Suprapubic skin (tissue), 4 donors: ENCODE measurements around the gene CUEDC1. TPM values are rescaled to one million over a fixed set of nuclear protein-coding genes. Genes with fewer than 3 reads are reported as not detected.

Experiments
- DNase-seq, 2 donors: peaks; one replicate each; pipeline ENCODE4 v3.0.0-alpha.2; 2019; ENCODE audit warnings: low spot score in 2 of 2
- H3K27ac ChIP-seq: fragments of 200-600 bp; sonication (generic); one replicate; pipeline ENCODE4 v1.5.1; 2019
- H3K27me3 ChIP-seq: fragments of 200-600 bp; sonication (generic); one replicate; pipeline ENCODE4 v1.5.1; 2019
- H3K36me3 ChIP-seq: fragments of 200-600 bp; sonication (generic); one replicate; pipeline ENCODE4 v1.5.1; 2019
- H3K4me1 ChIP-seq: fragments of 200-600 bp; sonication (generic); one replicate; pipeline ENCODE4 v1.5.1; 2019
- H3K4me3 ChIP-seq: fragments of 200-600 bp; sonication (generic); one replicate; pipeline ENCODE4 v1.5.1; 2019; ENCODE audit warnings: mild to moderate bottlenecking
- H3K9me3 ChIP-seq: fragments of 200-600 bp; sonication (generic); one replicate; pipeline ENCODE4 v1.5.1; 2019
- CTCF ChIP-seq, 2 donors: fragments of 200-600 bp in 1 of 2; fragments of 450-650 bp in 1 of 2; sonication (generic) in 1 of 2; IDR thresholded peaks; one replicate each; pipeline ENCODE4 v1.5.1; 2016 to 2019; ENCODE audit warnings: antibody characterized with exemption in 2 of 2, mild to moderate bottlenecking in 1 of 2, moderate library complexity in 1 of 2
- EP300 ChIP-seq: sonication (generic); formaldehyde crosslinking; IDR thresholded peaks from one replicate; pipeline ENCODE4 v1.6.1; 2017; ENCODE audit warnings: antibody characterized with exemption
- POLR2A ChIP-seq, 2 donors: fragments of 450-650 bp; IDR thresholded peaks; one replicate each; pipeline ENCODE4 v1.6.1; 2017; ENCODE audit warnings: antibody characterized with exemption in 2 of 2, mild to moderate bottlenecking in 2 of 2, moderate library complexity in 2 of 2
- POLR2AphosphoS5 ChIP-seq, 3 donors: sonication (generic); formaldehyde crosslinking; IDR thresholded peaks; one replicate each; pipeline ENCODE4 v1.6.1; 2017; ENCODE audit warnings: antibody characterized with exemption in 3 of 3
- WGBS: methylation state at CpG from one replicate; pipeline ENCODE4 v1.1.5; 2018; 5-methylcytosine and 5-hydroxymethylcytosine counted together
- total RNA-seq, 4 donors: library from RNA; depleted of rRNA; stranded (reverse); fragments of >200 nt; gene quantifications; one replicate each; pipeline ENCODE4 v1.1.0, GENCODE V29; 2016

CUEDC1 gene
- total RNA-seq, 4 donors from 2014 or later, result 5.1 to 34.2 (median 12.8) TPM

- H3K36me3 ChIP-seq, result no peaks in the 10 kb centered on the region
- DNase-seq, result no peak
- H3K4me3 ChIP-seq, result no peak overlapping the region
- peaks cover 84% of the 10 kb centered on the region for H3K4me1 ChIP-seq
- no peaks in the 10 kb centered on the region for H3K27me3 ChIP-seq
- H3K9me3 ChIP-seq, result no peaks in the 10 kb centered on the region
- H3K27ac ChIP-seq, result peak overlapping the region; percentile 92
- no peak for TF ChIP-seq EP300
- TF ChIP-seq CTCF (IDR thresholded peaks at IDR 0.05), result no peak
- TF ChIP-seq POLR2A (IDR thresholded peaks at IDR 0.05), result no peak
- no peak for TF ChIP-seq POLR2AphosphoS5 (IDR thresholded peaks at IDR 0.05)
- WGBS, result 92% methylated on average over 1 of the region's 1 CpG
Observed at GRCh38 chr17:57894848-57895247, 60.4 kb downstream of the CUEDC1 start.

GRCh38 chr17:57892820-57893595 is 62.2 kb downstream of the CUEDC1 start:
- peak; percentile 95 for DNase-seq
- Histone ChIP-seq H3K4me3 (peak overlapping the region; percentile 28), H3K27me3 (no peaks in the 10 kb centered on the region), H3K27ac (peak overlapping the region; percentile 92), H3K4me1 (peaks cover 78% of the 10 kb centered on the region), H3K36me3 (no peaks in the 10 kb centered on the region), H3K9me3 (no peaks in the 10 kb centered on the region)
- WGBS, result 9% methylated on average over 10 of the region's 16 CpGs
- TF ChIP-seq CTCF (IDR thresholded peaks at IDR 0.05) (no peak), POLR2AphosphoS5 (IDR thresholded peaks at IDR 0.05) (peak in 2 of 3 donors; percentile 85 to 96), EP300 (no peak), POLR2A (IDR thresholded peaks at IDR 0.05) (no peak)

GRCh38 chr17:57892146-57892819 is 62.9 kb downstream of the CUEDC1 start:
- H3K4me1 ChIP-seq, result peaks cover 75% of the 10 kb centered on the region
- H3K4me3 ChIP-seq, result no peak overlapping the region
- WGBS, result 38% methylated on average over 6 of the region's 6 CpGs
- no peaks in the 10 kb centered on the region for H3K36me3 ChIP-seq
- no peaks in the 10 kb centered on the region for H3K27me3 ChIP-seq
- peak overlapping the region; percentile 92 for H3K27ac ChIP-seq
- DNase-seq, result peak; percentile 92
- no peaks in the 10 kb centered on the region for H3K9me3 ChIP-seq
- TF ChIP-seq EP300 (no peak), CTCF (IDR thresholded peaks at IDR 0.05) (peak; percentile 95 to 96)

GRCh38 chr17:57890857-57891232 is 64.4 kb downstream of the CUEDC1 start:
- Histone ChIP-seq H3K36me3 (no peaks in the 10 kb centered on the region), H3K27me3 (no peaks in the 10 kb centered on the region), H3K4me1 (peaks cover 72% of the 10 kb centered on the region), H3K27ac (peak overlapping the region; percentile 56), H3K9me3 (no peaks in the 10 kb centered on the region), H3K4me3 (no peak overlapping the region)
- WGBS, result 60% methylated on average over 4 of the region's 4 CpGs
- no peak for DNase-seq
- TF ChIP-seq POLR2AphosphoS5 (IDR thresholded peaks at IDR 0.05), result no peak
- TF ChIP-seq CTCF (IDR thresholded peaks at IDR 0.05), result no peak
- no peak for TF ChIP-seq POLR2A (IDR thresholded peaks at IDR 0.05)
- TF ChIP-seq EP300, result no peak
